ENCODE measurements around the gene TEKT4. TPM values are rescaled to one million over a fixed set of nuclear protein-coding genes. Genes with fewer than 3 reads are reported as not detected.

Gene TEKT4, protein sequence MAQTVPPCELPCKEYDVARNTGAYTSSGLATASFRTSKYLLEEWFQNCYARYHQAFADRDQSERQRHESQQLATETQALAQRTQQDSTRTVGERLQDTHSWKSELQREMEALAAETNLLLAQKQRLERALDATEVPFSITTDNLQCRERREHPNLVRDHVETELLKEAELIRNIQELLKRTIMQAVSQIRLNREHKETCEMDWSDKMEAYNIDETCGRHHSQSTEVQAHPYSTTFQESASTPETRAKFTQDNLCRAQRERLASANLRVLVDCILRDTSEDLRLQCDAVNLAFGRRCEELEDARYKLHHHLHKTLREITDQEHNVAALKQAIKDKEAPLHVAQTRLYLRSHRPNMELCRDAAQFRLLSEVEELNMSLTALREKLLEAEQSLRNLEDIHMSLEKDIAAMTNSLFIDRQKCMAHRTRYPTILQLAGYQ
- not detected in 2 replicates for total RNA-seq

GRCh38 chr2:94871226-94872087 is at the start of gene TEKT4:
Gene TEKT4 (plus strand): TSS chr2:94871430. CDS start chr2:94871580, 150 bp downstream.

Other genes with a start within 250 kb of the TEKT4 start
- not detected in 2 replicates for gene MAL, start 154.3 kb downstream of the TEKT4 start, total RNA-seq

Measured in mammary microvascular endothelial cell (primary cell).